HL-60 (cell line): Measurements from ENCODE around the gene ANKRD35.

Source experiments
- DNase-seq, 2 experiments: peaks; one replicate each; pipeline ENCODE4 v3.0.0-alpha.2; 2010 to 2020; ENCODE audit warnings: low read depth in 1 of 2, low spot score in 1 of 2
- H3K27ac ChIP-seq: fragments of 250-450 bp; sonication (Bioruptor Pico); replicated peaks from 2 replicates; pipeline ENCODE4 v1.5.1; 2020; ENCODE audit warnings: mild to moderate bottlenecking, moderate library complexity
- H3K27me3 ChIP-seq: fragments of 250-450 bp; sonication (Bioruptor Pico); 2 replicates; pipeline ENCODE4 v1.5.1; 2021; ENCODE audit warnings: mild to moderate bottlenecking, moderate library complexity; ENCODE audit not compliant: insufficient read depth, poor library complexity, severe bottlenecking
- H3K4me3 ChIP-seq: replicated peaks from 2 replicates; pipeline ENCODE4 v1.5.1; 2011; ENCODE audit warnings: mild to moderate bottlenecking, control low read depth, low read length; ENCODE audit not compliant: insufficient read depth
- GABPA ChIP-seq: IDR thresholded peaks from 2 replicates; pipeline ENCODE4 v1.6.1; 2012; ENCODE audit warnings: low read depth
- POLR2AphosphoS5 ChIP-seq: IDR thresholded peaks from 2 replicates; pipeline ENCODE4 v1.6.1; 2012; ENCODE audit warnings: low read depth
- SPI1 ChIP-seq: IDR thresholded peaks from 2 replicates; pipeline ENCODE4 v1.6.1; 2012; ENCODE audit warnings: low read depth, mild to moderate bottlenecking, borderline replicate concordance
- TF ChIP-seq, protein P1 (sequence below): IDR thresholded peaks from 2 replicates; pipeline ENCODE4 v1.6.1; 2012; ENCODE audit warnings: low read depth; ENCODE audit not compliant: insufficient replicate concordance
- TF ChIP-seq, protein P2 (sequence below): IDR thresholded peaks from one replicate; pipeline ENCODE4 v1.5.1; 2011; ENCODE audit warnings: low read length, control low read depth, inconsistent platforms; ENCODE audit not compliant: insufficient read depth

The ANKRD35 gene

DNA sequence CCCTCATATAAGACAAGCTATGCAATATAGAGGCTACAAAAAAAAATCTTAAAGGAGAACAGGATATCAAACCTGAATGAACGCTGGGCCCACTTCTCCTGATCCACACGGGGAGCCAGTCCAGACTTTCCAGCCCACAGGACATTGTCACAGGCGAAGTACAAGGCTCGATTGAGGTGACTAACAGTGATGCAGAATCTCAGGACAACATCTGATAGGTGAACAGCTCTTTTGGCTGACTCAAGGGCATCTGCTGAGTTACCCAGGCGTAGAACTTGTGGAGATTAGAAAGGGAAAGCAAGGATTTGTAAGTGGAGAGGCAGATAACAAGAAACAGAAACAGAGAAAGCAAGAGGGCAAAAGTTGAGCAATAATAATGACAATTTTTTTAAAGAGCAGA lies 31.1 kb upstream of the ANKRD35 start:
- Histone ChIP-seq H3K27me3 (no peaks in the 10 kb centered on the region), H3K4me3 (no peak overlapping the region), H3K27ac (no peak overlapping the region)
- no peak for DNase-seq
- TF ChIP-seq POLR2AphosphoS5 (no peak), GABPA (no peak), SPI1 (no peak)
- TF ChIP-seq, protein P1, sequence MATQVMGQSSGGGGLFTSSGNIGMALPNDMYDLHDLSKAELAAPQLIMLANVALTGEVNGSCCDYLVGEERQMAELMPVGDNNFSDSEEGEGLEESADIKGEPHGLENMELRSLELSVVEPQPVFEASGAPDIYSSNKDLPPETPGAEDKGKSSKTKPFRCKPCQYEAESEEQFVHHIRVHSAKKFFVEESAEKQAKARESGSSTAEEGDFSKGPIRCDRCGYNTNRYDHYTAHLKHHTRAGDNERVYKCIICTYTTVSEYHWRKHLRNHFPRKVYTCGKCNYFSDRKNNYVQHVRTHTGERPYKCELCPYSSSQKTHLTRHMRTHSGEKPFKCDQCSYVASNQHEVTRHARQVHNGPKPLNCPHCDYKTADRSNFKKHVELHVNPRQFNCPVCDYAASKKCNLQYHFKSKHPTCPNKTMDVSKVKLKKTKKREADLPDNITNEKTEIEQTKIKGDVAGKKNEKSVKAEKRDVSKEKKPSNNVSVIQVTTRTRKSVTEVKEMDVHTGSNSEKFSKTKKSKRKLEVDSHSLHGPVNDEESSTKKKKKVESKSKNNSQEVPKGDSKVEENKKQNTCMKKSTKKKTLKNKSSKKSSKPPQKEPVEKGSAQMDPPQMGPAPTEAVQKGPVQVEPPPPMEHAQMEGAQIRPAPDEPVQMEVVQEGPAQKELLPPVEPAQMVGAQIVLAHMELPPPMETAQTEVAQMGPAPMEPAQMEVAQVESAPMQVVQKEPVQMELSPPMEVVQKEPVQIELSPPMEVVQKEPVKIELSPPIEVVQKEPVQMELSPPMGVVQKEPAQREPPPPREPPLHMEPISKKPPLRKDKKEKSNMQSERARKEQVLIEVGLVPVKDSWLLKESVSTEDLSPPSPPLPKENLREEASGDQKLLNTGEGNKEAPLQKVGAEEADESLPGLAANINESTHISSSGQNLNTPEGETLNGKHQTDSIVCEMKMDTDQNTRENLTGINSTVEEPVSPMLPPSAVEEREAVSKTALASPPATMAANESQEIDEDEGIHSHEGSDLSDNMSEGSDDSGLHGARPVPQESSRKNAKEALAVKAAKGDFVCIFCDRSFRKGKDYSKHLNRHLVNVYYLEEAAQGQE, result no peak
- TF ChIP-seq, protein P2, sequence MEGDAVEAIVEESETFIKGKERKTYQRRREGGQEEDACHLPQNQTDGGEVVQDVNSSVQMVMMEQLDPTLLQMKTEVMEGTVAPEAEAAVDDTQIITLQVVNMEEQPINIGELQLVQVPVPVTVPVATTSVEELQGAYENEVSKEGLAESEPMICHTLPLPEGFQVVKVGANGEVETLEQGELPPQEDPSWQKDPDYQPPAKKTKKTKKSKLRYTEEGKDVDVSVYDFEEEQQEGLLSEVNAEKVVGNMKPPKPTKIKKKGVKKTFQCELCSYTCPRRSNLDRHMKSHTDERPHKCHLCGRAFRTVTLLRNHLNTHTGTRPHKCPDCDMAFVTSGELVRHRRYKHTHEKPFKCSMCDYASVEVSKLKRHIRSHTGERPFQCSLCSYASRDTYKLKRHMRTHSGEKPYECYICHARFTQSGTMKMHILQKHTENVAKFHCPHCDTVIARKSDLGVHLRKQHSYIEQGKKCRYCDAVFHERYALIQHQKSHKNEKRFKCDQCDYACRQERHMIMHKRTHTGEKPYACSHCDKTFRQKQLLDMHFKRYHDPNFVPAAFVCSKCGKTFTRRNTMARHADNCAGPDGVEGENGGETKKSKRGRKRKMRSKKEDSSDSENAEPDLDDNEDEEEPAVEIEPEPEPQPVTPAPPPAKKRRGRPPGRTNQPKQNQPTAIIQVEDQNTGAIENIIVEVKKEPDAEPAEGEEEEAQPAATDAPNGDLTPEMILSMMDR, result no peak

DNA sequence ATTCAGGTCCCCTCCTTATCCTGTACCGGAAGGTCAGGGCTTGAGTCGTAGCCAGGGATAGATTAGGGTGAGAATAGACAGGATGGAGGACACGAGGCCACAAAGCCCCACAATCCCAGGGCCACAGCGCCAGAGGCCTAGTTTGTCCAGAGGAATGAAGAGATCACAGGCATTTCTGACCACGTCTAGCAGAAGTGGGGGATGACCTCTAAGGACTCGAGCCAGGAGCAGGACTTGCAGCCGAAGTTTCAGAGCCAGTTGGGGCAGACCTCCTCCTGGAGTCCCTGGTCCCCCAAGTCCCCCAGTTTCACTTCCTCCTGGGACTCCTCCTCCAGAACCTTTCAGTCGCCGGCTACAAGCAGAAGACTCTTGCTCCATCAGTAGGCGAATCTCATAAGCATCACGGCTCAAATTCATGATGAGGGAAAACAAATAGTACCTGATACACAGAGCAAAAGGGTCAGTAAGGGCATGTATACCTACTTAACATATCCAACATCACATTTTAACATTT lies 26.5 kb upstream of the ANKRD35 start:
- H3K4me3 ChIP-seq, result no peak overlapping the region
- TF ChIP-seq, protein P2, result no peak
- TF ChIP-seq POLR2AphosphoS5 (no peak), SPI1 (no peak), GABPA (no peak)
- TF ChIP-seq, protein P1, result no peak
- no peak for DNase-seq
- no peaks in the 10 kb centered on the region for H3K27me3 ChIP-seq
- H3K27ac ChIP-seq, result no peak overlapping the region

DNA sequence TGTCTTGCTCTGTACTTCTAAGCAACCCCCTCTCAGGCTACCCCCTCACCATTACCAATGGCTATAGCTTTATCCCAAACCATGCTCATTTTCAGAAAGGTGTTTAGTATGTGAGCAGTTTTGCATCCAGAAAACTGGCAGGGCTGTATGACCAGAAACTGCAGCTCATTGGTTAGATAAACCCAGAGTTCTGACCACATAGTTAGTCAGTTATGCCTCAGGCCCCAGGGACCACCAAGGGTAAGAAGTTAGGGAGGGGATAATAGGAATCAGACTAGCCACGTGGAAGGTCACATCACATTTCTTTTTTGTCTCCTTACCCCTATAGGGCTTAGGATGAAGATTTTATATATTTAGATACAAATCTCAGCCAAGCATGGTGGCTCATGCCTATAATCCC lies 23.0 kb upstream of the ANKRD35 start:
- H3K4me3 ChIP-seq, result no peak overlapping the region
- H3K27ac ChIP-seq, result no peak overlapping the region
- DNase-seq, result no peak
- no peak for TF ChIP-seq GABPA
- no peak for TF ChIP-seq SPI1
- TF ChIP-seq POLR2AphosphoS5, result no peak
- TF ChIP-seq, protein P2, result no peak
- TF ChIP-seq, protein P1, result no peak
- no peaks in the 10 kb centered on the region for H3K27me3 ChIP-seq
